Heart left ventricle (tissue), 16 donors: ENCODE data around the gene SLC2A10. TPM values are rescaled to one million over a fixed set of nuclear protein-coding genes. Genes with fewer than 3 reads are reported as not detected.
A peak's percentile ranks its signal among the peaks of the same experiment; 100 is the strongest.

Experiments
- ATAC-seq, 4 donors: fragments of 200-7000 bp; cut with Tn5 transposase; one replicate each; pipeline ENCODE4 v1.9.1; 2020 to 2022; ENCODE audit warnings: moderate library complexity in 4 of 4, mild to moderate bottlenecking in 3 of 4, moderate number of reproducible peaks in 1 of 4
- DNase-seq, 5 donors: peaks; one replicate each; pipeline ENCODE4 v3.0.0-alpha.2; 2020
- H3K27ac ChIP-seq, 12 donors: fragments of 200-600 bp; sonication (generic) in 4 of 12; one replicate each; pipeline versions ENCODE4 v1.5.0 to v1.8.0; 2016 to 2022; ENCODE audit warnings: mild to moderate bottlenecking in 2 of 12
- H3K27me3 ChIP-seq, 9 donors: fragments of 200-600 bp; sonication (generic) in 2 of 9; one replicate each; pipeline versions ENCODE4 v1.5.1 to v1.8.0; 2016 to 2022; ENCODE audit warnings: mild to moderate bottlenecking in 3 of 9
- H3K36me3 ChIP-seq, 9 donors: fragments of 200-600 bp; sonication (generic) in 2 of 9; one replicate each; pipeline versions ENCODE4 v1.5.0 to v1.8.0; 2018 to 2022; ENCODE audit warnings: mild to moderate bottlenecking in 2 of 9
- H3K4me1 ChIP-seq, 12 donors: fragments of 200-600 bp; sonication (generic) in 4 of 12; one replicate each; pipeline versions ENCODE4 v1.5.0 to v1.8.0; 2016 to 2022; ENCODE audit warnings: mild to moderate bottlenecking in 3 of 12
- H3K4me3 ChIP-seq, 12 donors: fragments of 200-600 bp; sonication (generic) in 4 of 12; one replicate each; pipeline versions ENCODE4 v1.5.0 to v1.8.0; 2017 to 2022; ENCODE audit warnings: mild to moderate bottlenecking in 9 of 12, moderate library complexity in 4 of 12
- H3K9me3 ChIP-seq, 12 donors: fragments of 200-600 bp; sonication (generic) in 4 of 12; one replicate each; pipeline versions ENCODE4 v1.5.0 to v1.8.0; 2016 to 2022; ENCODE audit warnings: mild to moderate bottlenecking in 1 of 12
- CTCF ChIP-seq, 12 donors: fragments of 200-600 bp; sonication (generic) in 4 of 12; IDR thresholded peaks; one replicate each; pipeline versions ENCODE4 v1.5.0 to v1.8.0; 2018 to 2022; ENCODE audit warnings: antibody characterized with exemption in 12 of 12, mild to moderate bottlenecking in 5 of 12
- POLR2A ChIP-seq, 2 donors: fragments of 450-650 bp; IDR thresholded peaks; one replicate each; pipeline ENCODE4 v1.6.1; 2017; ENCODE audit warnings: antibody characterized with exemption in 2 of 2, mild to moderate bottlenecking in 2 of 2, moderate library complexity in 2 of 2
- WGBS, 4 donors: extraction: QIAGEN DNeasy Blood & Tissue Kit in 2 of 4; methylation state at CpG; one replicate each; pipeline versions ENCODE4 v1.1.5 to v1.1.7; 2013 to 2018; 5-methylcytosine and 5-hydroxymethylcytosine counted together
- intact Hi-C, 10 donors: fragments of 100-400 bp; cut with DNase I; formaldehyde crosslinking; loops; one replicate each; pipeline versions ENCODE4 v1.11.1 to v1.14.2; 2022
- long read RNA-seq, 3 donors: library from polyadenylated mRNA; unstranded; transcript quantifications; one replicate each; pipeline ENCODE4 v2.0.0, GENCODE V29; 2020 to 2021
- polyA plus RNA-seq, 2 donors: library from polyadenylated mRNA; stranded (reverse); fragments of 200-250 nt; gene quantifications; one replicate each; pipeline ENCODE4 v1.2.3, GENCODE V29; 2013
- total RNA-seq, 9 donors: library from RNA; depleted of rRNA in 2 of 9; stranded (reverse); fragments of >200 nt in 2 of 9; fragmentation: NEBNext Ultra II Directional in 3 of 9; extraction: Animal tissue kit (Norgen Biotek cat#: 25700) in 3 of 9; gene quantifications; one replicate each; pipeline versions ENCODE4 v1.1.0 to v1.2.4, GENCODE V29; 2016 to 2023
- donor health status: ischemic (EF 13 %, LVEDD 7.1; RV severe dilation, severe dysfunction).
- donor health status: healthy with polysubstance abuse.
- donor health status: DM: no; HTN: yes; CAD: no.
- donor health status: DM: no; HTN: no; CAD: no.
- donor health status: ischemic (EF 25% LVEDD 6.9; RV normal size, moderate dysfunction).
- donor health status: ischemic (EF 25% LVEDD 5.7; RV mildly dilated, moderate dysfunction).
- donor health status: healthy.
- donor health status: DM: yes; HTN: yes; CAD: no.
- donor health status: ischemic (EF 35%, LVEDD 5.7; RV mildly dilated, moderate dysfunction).
- donor health status: nonischemic (EF 11% LVEDD 7.7; RV severe dilation, severe dysfunction).
- donor health status: DM: yes; HTN: yes; CAD: no.
- donor health status: PGD.
- donor health status: ischemic (EF 29% LVEDD 5.4; RV normal size, mild dysfunction).
- donor health status: nonischemic (EF 23%, LVEDD 6.1; RV moderate dilation, normal function).

SLC2A10 gene
- 1 to 10 TPM; 2.1 to 6.3 (median 3.1) TPM for total RNA-seq
- polyA plus RNA-seq = 1 to 10 TPM; 1.4 to 2.4 TPM
- long read RNA-seq, donor 1, full-length matches to known transcripts = 4 of 8 reads
- long read RNA-seq, donor 1, partial matches to known transcripts = 4 of 8 reads
- long read RNA-seq, donor 1, other reads (novel, unspliced or antisense) = 0 of 8 reads
- long read RNA-seq, donor 2, full-length matches to known transcripts = 8 of 9 reads
- long read RNA-seq, donor 2, partial matches to known transcripts = 0 of 9 reads
- long read RNA-seq, donor 2, other reads (novel, unspliced or antisense) = 1 of 9 reads
- long read RNA-seq, donor 3, full-length matches to known transcripts = 6 of 9 reads
- long read RNA-seq, donor 3, partial matches to known transcripts = 3 of 9 reads
- long read RNA-seq, donor 3, other reads (novel, unspliced or antisense) = 0 of 9 reads

GRCh38 chr20:46709459-46710152, at the start of gene SLC2A10:
Gene SLC2A10, plus strand, starts transcription at chr20:46709649. Its CDS starts 88 bp downstream, at chr20:46709737.
- peak; percentile 59 to 78 (median 68) for DNase-seq
- H3K4me3 ChIP-seq = peak within 1 kb of the TSS; percentile 50 to 85 (median 71)
- peak; percentile 60 to 90 (median 88) for ATAC-seq
- H3K4me1 ChIP-seq = peaks cover 0 to 17% (median 5%) of the 10 kb centered on the region in 12 donors
- TF ChIP-seq CTCF (IDR thresholded peaks at IDR 0.05) (peak in 7 of 12 donors; percentile 9 to 44 (median 20)), POLR2A (IDR thresholded peaks at IDR 0.05) (peak in 1 of 2 donors; percentile 28)
- H3K9me3 ChIP-seq = peaks cover 0 to 11% (median 1%) of the 10 kb centered on the region in 12 donors
- WGBS, 4 donors = 1 to 3% (median 2%) methylated on average over 17 to 67 of the region's 67 CpGs
- H3K36me3 ChIP-seq = no peaks in the 10 kb centered on the region
- intact Hi-C loops = no loop called here
- H3K27me3 ChIP-seq = peaks cover 0 to 16% (median 0%) of the 10 kb centered on the region in 9 donors
- H3K27ac ChIP-seq = peak within 1 kb of the TSS in 11 of 12 donors; percentile 29 to 78 (median 65)

GRCh38 chr20:46660487-46660886, 49.0 kb upstream of the SLC2A10 start:
- ATAC-seq (no peak), DNase-seq (no peak)
- WGBS, 4 donors = 87 to 92% (median 88%) methylated on average over 4 of the region's 4 CpGs
- H3K4me3 ChIP-seq = no peak overlapping the region
- no peaks in the 10 kb centered on the region for H3K4me1 ChIP-seq
- intact Hi-C loops = no loop called here
- TF ChIP-seq POLR2A (IDR thresholded peaks at IDR 0.05) (no peak), CTCF (IDR thresholded peaks at IDR 0.05) (no peak)
- H3K27ac ChIP-seq = no peak overlapping the region
- H3K27me3 ChIP-seq = no peaks in the 10 kb centered on the region
- no peaks in the 10 kb centered on the region for H3K36me3 ChIP-seq
- H3K9me3 ChIP-seq = peaks cover 0 to 13% (median 0%) of the 10 kb centered on the region in 12 donors

- no peaks in the 10 kb centered on the region for H3K27me3 ChIP-seq
- no peak for DNase-seq
- 98 to 100% (median 100%) methylated on average over 1 of the region's 1 CpG for WGBS, 4 donors
- no peaks in the 10 kb centered on the region for H3K36me3 ChIP-seq
- no peak overlapping the region for H3K4me3 ChIP-seq
- no peak for ATAC-seq
- no peak for TF ChIP-seq CTCF (IDR thresholded peaks at IDR 0.05)
- no peak for TF ChIP-seq POLR2A (IDR thresholded peaks at IDR 0.05)
- no peaks in the 10 kb centered on the region for H3K4me1 ChIP-seq
- intact Hi-C loops = no loop called here
- peaks cover 0 to 13% (median 0%) of the 10 kb centered on the region in 12 donors for H3K9me3 ChIP-seq
- H3K27ac ChIP-seq = no peak overlapping the region
Measured at GRCh38 chr20:46661659-46662058, 47.8 kb upstream of the SLC2A10 start.

GRCh38 chr20:46663531-46663930, 45.9 kb upstream of the SLC2A10 start:
- no peaks in the 10 kb centered on the region for H3K27me3 ChIP-seq
- TF ChIP-seq CTCF (IDR thresholded peaks at IDR 0.05) = no peak
- TF ChIP-seq POLR2A (IDR thresholded peaks at IDR 0.05) = no peak
- DNase-seq = no peak
- no peaks in the 10 kb centered on the region for H3K4me1 ChIP-seq
- no peak overlapping the region for H3K27ac ChIP-seq
- H3K9me3 ChIP-seq = peaks cover 0 to 13% (median 0%) of the 10 kb centered on the region in 12 donors
- H3K4me3 ChIP-seq = no peak overlapping the region
- no peaks in the 10 kb centered on the region for H3K36me3 ChIP-seq
- WGBS, 4 donors = 93 to 97% (median 95%) methylated on average over 3 of the region's 3 CpGs
- ATAC-seq = no peak
- intact Hi-C loops = no loop called here
